NCI-H187 treated with DMSO at 0.1 percent for 48 hours (cell line): ENCODE data around the gene MOCS1.
"Not testable (repeated sequence)": the region's sequence is repeated elsewhere in the genome, so short reads cannot be mapped to it uniquely, and the experiment has no call there.

Source experiments
- DNase-seq: peaks from one replicate; lab custom pipeline; 2025; lab: John Stamatoyannopoulos, UW

The MOCS1 gene

GRCh38 chr6:39934131-39934757 is at the start of gene MOCS1:
Gene MOCS1, minus strand, starts transcription at chr6:39934462. Its CDS starts 45 bp downstream, at chr6:39934417.
- no peak for DNase-seq

GRCh38 chr6:39984051-39984450 is 49.8 kb upstream of the MOCS1 start:
- DNase-seq = no peak

DNA sequence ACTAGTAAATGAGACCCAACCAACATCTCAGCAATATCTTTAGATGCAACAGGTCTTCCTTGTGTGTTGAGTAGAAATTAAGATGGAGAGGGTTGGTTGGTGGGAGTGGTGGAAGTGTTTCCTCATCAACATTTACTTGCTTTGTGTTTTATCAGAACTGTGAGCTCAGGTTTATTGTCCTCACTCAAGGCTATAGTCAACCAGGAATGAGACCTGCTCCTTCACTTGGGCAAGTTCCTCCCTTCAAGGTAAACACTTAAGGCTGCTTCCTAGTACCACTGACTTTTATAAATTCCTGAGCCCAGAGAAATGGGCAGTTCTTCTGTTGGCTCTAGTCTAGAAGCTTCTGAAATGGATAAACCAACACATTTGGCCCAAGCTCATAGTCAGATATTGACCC is 48.9 kb upstream of the MOCS1 start:
- no peak for DNase-seq

- DNase-seq = no peak
These were observed 48.5 kb upstream of the MOCS1 start for GRCh38 chr6:39982720-39983119.

DNA sequence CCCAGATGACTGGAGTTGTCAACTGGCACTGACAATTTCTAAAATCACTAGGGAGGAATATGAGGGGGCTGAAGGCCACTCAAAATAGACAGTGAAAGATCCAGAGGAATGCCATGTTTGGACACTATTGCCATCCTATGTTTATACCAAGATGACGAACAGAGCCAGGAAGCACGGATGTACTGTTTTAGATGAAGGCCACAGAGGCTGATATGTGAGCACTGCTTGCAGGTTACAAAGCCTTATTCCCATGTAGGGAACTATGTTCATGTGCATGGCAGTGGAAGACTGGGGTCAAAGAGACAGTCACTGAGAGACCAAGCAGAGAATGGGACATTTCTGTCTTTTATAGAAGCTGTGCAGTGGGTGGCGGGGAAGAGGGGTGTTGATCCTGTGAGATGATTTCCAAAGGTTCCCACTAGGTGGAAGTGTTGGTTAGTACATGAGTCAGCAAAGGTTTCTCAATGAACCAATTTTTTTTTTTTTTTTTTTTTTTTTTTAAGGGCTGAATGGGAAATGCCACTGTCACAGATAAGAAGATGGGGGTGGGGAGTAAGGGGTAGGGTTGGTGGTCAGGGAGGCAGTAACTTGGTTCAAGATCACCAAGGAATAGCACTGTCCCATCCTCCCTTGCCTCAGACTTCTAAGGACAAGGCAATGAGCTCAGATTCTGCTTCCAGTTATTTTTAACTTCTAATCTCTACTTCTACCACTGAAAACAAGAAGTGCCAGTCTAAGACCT is 46.7 kb upstream of the MOCS1 start:
- no peak for DNase-seq

- no peak for DNase-seq
These were observed 45.4 kb upstream of the MOCS1 start for GRCh38 chr6:39979461-39980328.

- DNase-seq = no peak
These were observed 44.0 kb upstream of the MOCS1 start for GRCh38 chr6:39978240-39978639.

DNA sequence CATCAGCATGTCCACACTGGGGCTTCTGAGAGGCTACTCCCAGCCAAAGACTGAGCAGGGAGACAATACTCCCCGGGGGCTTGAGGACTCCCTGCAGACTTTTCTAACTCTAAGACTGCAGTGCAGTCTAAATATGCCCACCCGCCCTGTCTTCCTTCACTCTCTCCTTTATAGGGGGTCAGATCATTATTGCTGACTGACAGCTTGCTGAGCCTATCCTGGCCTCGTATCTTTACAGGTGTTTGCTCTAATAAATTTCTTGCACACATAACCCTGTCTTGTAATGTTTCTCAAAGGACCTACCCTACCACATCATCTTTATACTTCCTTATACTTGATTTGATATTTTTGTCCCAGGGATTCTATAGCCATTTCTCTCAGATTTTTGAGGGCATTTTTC is 39.4 kb upstream of the MOCS1 start:
- DNase-seq = no peak

GRCh38 chr6:39972717-39973116 is 38.5 kb upstream of the MOCS1 start:
- DNase-seq = not testable (repeated sequence)

DNA sequence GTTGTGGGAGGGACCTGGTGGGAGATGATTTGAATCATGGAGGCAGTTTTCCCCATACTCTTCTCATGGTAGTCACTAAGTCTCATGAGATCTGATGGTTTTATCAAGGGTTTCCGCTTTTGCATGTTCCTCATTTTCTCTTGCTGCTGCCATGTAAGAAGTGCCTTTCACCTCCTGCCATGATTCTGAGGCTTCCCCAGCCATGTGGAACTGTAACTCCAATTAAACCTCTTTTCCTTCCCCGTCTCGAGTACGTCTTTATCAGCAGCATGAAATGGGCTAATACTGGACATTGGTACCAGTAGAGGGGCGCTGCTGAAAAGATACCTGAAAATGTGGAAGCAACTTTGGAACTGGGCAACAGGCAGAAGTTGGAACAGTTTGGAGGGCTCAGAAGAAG is 36.9 kb upstream of the MOCS1 start:
- DNase-seq = not testable (repeated sequence)

DNA sequence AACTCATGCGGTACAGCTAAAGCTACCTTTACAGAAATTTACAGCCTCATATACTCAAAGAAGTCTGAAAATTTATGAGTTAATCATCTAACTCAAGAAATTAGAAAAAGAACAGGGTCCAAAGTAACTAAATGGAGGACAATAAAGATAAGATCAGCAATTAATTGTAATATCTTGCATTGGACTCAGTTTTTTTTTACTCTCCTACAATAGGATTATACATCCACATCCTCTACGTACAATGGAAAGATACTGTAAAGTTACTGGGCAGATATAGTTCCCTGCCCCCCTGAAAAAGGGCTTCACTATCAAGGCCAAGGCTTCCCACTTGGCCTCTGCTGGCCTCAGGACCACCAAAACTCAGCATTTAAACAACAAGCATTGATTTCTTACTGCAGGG is 31.5 kb upstream of the MOCS1 start:
- no peak for DNase-seq

DNA sequence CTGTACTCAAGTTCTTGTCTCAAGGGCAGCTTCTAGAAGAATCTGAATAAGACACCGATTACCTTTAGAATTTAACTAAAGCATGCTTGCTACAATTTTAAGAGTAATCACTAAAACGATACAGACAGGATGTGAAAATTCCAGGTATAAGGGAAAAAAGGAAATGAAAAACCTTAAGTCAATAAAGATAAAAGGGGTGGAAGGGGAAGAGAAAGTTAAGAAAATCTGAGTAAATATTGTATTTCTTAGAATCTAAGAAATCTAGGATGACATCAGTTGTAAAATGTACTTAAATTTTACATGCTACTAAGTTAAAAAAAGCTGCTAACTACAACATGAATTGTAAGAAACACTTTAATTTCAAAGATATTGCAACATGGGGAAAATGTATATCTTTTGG is 30.3 kb upstream of the MOCS1 start:
- DNase-seq = no peak

- no peak for DNase-seq
These were observed 29.8 kb upstream of the MOCS1 start for GRCh38 chr6:39964094-39964493.

GRCh38 chr6:39962831-39963230 is 28.6 kb upstream of the MOCS1 start:
- no peak for DNase-seq

GRCh38 chr6:39961178-39961577 is 26.9 kb upstream of the MOCS1 start:
- no peak for DNase-seq

- DNase-seq = no peak
These were observed 24.7 kb upstream of the MOCS1 start for GRCh38 chr6:39958947-39959346.

- no peak for DNase-seq
These were observed 22.7 kb upstream of the MOCS1 start for GRCh38 chr6:39956936-39957335.

GRCh38 chr6:39953076-39953618 is 18.9 kb upstream of the MOCS1 start:
- no peak for DNase-seq

GRCh38 chr6:39952167-39952566 is 17.9 kb upstream of the MOCS1 start:
- no peak for DNase-seq

- DNase-seq = no peak
These were observed 17.5 kb upstream of the MOCS1 start for GRCh38 chr6:39951716-39952115.

- DNase-seq = no peak
These were observed 16.9 kb upstream of the MOCS1 start for GRCh38 chr6:39951191-39951590.

DNA sequence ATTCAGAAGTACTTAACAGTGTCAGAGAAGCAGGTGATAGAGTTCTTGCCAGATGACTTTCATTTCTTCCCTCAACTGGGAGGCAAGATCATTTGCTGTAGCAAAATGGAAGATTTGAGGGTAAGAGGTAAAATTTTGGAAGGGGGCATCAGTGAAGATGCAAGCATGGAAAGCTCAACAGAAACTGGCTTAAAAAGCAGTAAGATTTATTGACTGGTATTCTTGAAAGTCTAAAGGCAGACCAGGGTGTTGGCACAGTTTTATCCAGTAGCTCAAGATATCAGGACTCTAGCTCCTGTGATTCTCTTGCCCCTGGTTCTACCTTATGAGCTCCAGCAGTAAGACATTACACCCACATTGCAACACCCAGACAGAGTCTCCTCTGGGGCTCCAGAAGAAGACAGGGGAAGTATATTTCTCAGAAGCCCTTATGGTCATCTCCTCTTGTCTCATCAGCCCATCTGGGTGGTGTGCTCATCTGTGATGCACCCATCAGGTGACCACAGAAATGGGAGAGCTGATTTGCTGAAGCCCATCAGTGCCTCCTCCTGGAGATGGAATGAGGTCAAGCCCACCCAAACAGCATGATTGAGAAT is 16.0 kb upstream of the MOCS1 start:
- DNase-seq = no peak
